Testis (tissue), 2 donors: ENCODE results near the gene PRKAA1.

Experiments used
- CTCF ChIP-seq, 3 experiments: fragments of 450-650 bp in 2 of 3; fragments of 200-600 bp in 1 of 3; sonication (generic) in 1 of 3; IDR thresholded peaks; one replicate each; pipeline ENCODE4 v1.5.1; 2016 to 2019; ENCODE audit warnings: antibody characterized with exemption in 3 of 3, mild to moderate bottlenecking in 2 of 3, moderate library complexity in 1 of 3
- POLR2A ChIP-seq: fragments of 450-650 bp; IDR thresholded peaks from one replicate; pipeline ENCODE4 v1.6.1; 2017; ENCODE audit warnings: antibody characterized with exemption, mild to moderate bottlenecking, moderate library complexity

- TF ChIP-seq POLR2A = no peak
- no peak for TF ChIP-seq CTCF (IDR thresholded peaks at IDR 0.05)
Observed at GRCh38 chr5:40801771-40802562, 3.8 kb upstream of the PRKAA1 start.
